Muscle of arm (tissue), 14 donors: ENCODE results near the gene ASB14. TPM values are rescaled to one million over a fixed set of nuclear protein-coding genes. Genes with fewer than 3 reads are reported as not detected.
"Not testable (repeated sequence)": the region's sequence is repeated elsewhere in the genome, so short reads cannot be mapped to it uniquely, and the experiment has no call there.

ENCODE experiments used
- DNase-seq: peaks from one replicate; pipeline ENCODE4 v3.0.0-alpha.2; 2013
- long read RNA-seq, 11 donors: transcript quantifications; one replicate each; lab custom pipeline, GENCODE V29; 2026
- polyA plus RNA-seq, 12 donors: library from polyadenylated mRNA; unstranded; fragments of 120-200 nt; gene quantifications; one replicate each; pipeline ENCODE4 v1.2.1, GENCODE V29; 2013; ENCODE audit not compliant: insufficient read length in 12 of 12

Gene ASB14
- polyA plus RNA-seq, result 1 to 10 TPM in 5 of 12 donors, under 1 TPM in 5, not detected in 2; 0.26 to 1.7 (median 1.1) TPM
- long read RNA-seq, donor 1, result 0 reads
- long read RNA-seq, donor 2, result 0 reads
- long read RNA-seq, donor 3, result 0 reads
- long read RNA-seq, donor 4, result 0 reads
- long read RNA-seq, donor 5, result 0 reads
- long read RNA-seq, donor 6, result 0 reads
- long read RNA-seq, donor 7, result 0 reads
- long read RNA-seq, donor 8, result 0 reads
- long read RNA-seq, donor 9, result 0 reads
- long read RNA-seq, donor 10, result 0 reads
- long read RNA-seq, donor 11, result 0 reads

DNA sequence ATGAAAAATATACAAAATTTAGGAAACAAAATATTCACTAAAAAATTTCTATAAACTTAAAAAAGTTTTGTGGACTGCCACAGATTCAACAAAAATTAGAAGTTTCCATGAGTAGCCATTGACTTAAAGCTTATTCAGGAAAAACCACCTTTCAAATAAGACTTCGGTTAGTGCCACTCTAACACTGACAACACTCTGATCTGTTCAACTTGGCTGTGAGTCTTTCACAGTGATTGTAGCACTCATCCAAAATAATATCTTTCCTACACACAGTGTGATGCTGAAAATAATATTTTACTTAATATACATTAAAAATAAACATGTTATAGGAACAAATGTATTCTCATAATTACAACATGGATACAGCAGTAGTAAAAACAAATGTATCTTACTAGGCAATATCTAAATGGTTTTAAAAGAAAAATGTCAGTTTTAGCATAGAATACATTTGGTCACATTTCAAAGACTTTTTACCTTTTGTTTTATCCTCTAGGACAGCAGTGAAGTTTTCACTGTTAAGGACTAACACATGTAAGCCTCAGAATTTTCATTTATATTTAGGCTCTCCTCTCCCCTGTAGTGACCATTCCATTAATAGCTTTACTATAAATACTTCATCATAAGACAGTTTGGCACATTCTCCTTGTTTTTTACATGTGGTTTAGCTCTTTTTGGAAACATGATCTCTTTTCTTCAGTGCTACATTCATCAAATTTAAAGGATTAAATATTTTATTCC lies at the start of gene ASB14:
Gene ASB14 (minus strand): TSS at position 527 of the 738 bp plus-strand sequence. CDS start 652 bp downstream, outside the sequence.
- DNase-seq, result no peak

DNA sequence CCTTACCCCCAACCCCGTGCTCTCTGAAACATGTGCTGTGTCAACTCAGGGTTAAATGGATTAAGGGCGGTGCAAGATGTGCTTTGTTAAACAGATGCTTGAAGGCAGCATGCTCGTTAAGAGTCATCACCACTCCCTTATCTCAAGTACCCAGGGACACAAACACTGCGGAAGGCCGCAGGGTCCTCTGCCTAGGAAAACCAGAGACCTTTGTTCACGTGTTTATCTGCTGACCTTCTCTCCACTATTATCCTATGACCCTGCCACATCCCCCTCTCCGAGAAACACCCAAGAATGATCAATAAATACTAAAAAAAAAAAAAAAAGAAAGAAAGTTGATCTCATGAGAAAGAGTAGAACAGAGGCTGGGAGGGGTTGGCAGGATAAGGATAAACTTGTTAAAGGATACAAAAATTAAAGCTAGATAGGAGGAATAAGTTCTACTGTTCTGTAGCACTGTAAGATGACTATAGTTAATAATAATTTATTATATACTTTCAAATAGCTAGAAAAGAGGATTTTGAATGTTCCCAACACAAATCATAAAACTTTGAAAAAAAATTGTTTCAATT lies 46.7 kb upstream of the ASB14 start:
- DNase-seq, result not testable (repeated sequence)

GRCh38 chr3:57338272-57339070 lies 46.0 kb upstream of the ASB14 start:
- DNase-seq, result not testable (repeated sequence)

DNA sequence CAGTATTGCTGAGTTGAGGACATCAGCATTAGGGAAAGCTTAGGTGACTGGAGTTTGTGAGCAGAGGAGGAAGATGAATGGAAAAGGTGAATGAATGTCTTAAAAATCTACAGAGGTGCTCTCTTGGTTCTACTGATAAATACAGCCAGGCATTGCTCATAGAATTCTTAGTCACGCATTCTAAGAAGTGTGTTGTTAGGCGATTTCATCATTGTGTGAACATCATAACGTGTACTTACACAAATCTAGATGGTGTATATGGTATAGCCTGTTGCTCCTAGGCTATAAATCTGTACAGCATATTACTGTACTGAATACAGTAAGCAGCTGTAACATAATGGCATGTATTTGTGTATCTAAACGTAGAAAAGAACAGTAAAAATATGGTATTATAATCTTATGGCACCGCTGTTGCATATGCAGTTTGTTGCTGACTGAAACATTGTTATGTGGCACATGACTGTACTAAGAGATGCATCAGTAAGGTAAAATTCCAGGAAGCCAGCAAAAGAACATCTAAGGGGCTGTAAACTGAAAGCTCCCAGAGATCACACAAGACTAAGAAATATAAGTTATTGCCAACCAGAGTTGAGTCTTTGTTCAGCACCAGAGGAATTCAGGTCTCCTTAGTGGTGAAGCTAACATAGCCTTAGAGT lies 42.9 kb upstream of the ASB14 start:
- no peak for DNase-seq

DNA sequence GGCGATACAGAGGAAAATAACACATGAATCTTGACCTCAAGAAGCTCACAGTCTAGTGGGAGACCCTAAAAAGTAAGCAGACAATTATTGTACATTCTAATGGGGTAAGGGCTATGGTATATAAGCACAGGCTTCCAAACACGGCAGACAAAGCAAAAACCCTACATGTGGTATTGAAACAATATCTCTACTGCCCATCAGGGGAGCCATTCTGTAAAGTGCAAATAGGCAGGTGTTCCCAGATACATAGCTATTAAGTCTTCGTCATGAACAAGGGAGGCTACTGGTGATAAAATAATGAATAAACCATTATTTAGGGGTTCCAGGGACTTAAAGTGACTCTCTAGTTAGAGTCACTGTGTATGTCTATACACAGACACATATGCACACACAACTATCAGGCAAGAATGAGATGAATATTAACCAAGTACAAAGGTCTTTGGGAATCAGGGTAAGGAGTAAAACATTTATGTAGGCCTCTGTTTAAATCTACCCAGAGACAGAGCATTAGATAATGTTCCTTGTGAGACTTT lies 38.7 kb upstream of the ASB14 start:
- no peak for DNase-seq

GRCh38 chr3:57326498-57326897 lies 34.0 kb upstream of the ASB14 start:
- not testable (repeated sequence) for DNase-seq

GRCh38 chr3:57314204-57314603 lies 21.7 kb upstream of the ASB14 start:
- no peak for DNase-seq

DNA sequence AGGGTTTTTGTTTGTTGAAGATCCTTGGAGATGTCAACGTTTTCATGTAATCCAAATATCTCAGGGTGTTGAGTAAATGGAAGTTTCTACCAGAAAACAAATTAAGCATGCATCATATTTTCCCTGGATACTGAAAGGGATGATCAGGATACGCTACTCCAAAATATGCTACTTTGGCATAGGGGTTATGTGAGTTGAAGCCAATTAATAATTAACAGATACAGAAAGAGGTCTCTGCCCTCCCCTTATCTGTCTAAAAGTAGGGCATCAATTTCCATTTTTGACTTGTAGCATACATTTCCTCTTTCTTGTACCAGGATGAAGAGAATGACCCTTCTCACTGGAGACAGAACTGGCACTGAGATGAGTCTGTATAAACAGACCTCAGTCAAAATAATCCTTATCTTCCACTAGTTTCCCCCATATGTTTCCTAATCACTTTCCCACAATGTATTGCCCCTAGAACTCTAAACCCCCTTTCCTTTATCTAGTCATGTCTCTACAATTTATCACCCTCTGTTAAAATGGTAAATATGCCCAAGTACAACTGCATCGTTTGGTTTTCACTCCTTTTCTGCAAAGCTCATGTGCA lies 17.4 kb upstream of the ASB14 start:
- no peak for DNase-seq

- DNase-seq, result not testable (repeated sequence)
Measured at GRCh38 chr3:57303520-57303919, 11.0 kb upstream of the ASB14 start.

- no peak for DNase-seq
Measured at GRCh38 chr3:57298041-57298440, 5.6 kb upstream of the ASB14 start.

DNA sequence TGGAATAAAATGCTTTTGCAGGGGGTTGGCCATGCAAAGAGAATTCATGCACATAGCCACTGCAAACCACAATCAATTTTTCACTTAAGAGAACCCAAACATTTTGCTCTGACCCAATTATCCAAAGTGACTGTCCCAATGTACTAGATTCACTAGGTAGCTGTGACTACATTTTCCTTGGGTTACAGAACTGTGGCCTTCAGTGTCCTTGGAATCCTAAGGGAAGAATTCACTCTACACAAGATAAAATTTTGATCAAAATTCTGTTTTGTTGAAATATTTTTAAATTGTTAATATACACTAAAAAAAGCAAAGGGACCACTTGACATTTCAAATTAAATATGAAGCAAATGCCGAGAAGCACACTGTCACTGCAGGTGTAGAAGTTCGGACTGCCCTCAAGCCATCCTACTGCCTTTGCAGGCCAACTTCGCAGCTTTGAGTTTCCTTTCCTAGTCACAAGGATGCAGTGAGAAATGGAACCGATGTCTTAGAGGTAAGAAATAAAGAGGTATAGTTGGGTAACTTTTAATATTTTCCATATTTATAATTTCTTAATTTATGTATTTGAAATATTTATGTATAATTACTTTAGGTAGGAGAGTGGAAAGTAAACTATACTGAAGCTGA lies 527 bp upstream of the ASB14 start:
- DNase-seq, result no peak

- DNase-seq, result no peak
Measured at GRCh38 chr3:57288403-57288802, 4.1 kb downstream of the ASB14 start.

DNA sequence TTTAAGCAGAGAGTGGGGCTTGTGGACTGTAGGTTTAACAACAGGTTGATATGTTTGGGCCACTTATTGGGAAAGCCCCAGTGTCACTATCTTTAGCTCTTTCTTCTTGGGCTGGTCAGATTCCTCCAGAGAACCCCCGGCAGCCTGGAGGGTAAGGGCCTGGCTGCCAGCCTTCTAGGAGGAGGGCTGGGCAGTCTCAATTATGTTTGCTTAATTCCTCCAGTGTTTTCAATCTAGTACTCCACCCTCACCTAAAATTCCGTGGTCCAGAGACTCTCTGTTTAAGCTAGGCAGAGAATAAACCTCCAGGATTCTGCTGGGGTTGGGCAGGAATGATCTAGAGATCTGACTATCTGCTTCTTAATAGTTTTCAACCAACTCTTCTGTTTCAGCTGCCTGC lies 5.3 kb downstream of the ASB14 start:
- no peak for DNase-seq

DNA sequence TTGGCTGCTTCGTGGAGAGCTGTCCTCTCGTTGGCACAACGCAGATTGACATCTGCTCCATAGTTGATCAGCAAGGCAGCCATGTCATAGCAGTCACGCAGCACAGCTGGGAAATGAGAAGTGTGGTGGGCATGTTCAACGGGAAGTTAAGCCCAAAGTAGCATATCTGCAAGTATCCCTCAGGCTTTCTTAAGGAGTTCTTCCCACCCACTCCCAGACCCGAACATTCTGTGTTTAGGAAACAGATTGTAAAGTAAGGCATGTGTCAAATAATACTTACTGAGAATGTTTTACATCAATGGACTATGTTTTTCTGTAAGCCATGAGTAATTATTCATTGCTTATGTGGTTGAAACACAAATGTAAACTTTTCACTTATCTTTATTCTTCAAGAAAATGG lies 9.2 kb downstream of the ASB14 start:
- no peak for DNase-seq

DNA sequence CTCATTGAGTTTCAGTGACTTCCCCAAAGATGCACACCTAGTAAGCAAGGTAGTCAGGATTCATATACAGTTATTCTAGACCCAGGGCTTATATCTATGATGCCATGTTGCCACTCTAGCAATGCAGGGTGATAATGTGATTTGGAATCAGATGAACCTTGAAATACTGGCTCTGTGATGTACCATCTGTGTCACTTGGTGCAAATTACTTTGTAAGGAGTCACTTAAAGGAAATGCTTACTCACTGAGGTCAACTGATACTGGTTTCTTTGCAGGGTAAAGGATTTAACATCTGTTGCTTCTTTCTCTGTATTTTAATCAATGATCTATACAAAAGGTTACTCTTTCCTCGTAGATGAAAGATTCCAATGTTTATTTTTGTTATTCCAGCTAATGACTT lies 10.8 kb downstream of the ASB14 start:
- DNase-seq, result no peak

- DNase-seq, result no peak
Measured at GRCh38 chr3:57279685-57280084, 12.8 kb downstream of the ASB14 start.

GRCh38 chr3:57278237-57278636 lies 14.2 kb downstream of the ASB14 start:
- no peak for DNase-seq

DNA sequence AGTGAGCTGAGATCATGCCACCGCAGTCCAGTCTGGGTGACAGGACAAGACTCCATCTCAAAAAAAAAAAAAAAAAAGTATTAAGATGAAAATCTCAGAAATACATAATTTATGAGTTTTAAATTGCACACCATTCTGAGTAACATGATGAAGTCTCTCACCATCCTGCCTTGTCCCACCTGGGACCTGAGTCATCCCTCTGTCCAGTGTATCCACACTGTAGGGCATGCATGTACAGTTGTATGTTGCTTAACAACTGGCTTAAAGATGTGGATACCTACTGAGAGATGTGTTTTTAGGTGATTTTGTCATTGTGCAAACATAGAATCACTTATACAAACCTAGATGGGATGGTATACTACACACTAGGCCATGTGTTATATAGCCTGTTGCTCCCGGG lies 17.1 kb downstream of the ASB14 start:
- no peak for DNase-seq

GRCh38 chr3:57274845-57275244 lies 17.6 kb downstream of the ASB14 start:
- no peak for DNase-seq

- no peak for DNase-seq
Measured at GRCh38 chr3:57268416-57268815, 24.1 kb downstream of the ASB14 start.

DNA sequence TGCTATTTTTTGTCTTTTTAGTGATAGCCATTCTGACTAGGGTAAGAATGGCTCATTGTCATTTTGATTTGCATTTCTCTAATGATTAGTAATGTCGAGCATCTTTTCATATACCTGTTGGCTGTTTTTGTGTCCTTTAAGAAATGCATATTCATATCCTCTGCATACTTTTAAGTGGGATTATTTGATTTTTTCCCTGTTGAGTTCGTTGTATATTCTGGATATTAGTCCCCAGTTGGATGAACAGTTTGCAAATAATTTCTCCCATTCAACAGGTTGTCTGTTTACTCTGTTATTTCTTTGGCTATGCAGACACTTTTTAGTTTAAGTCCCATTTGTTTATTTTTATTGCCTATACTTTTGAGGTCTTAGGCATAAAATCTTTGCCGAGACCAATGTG lies 30.6 kb downstream of the ASB14 start:
- DNase-seq, result no peak
